Measurements from ENCODE around the gene TPSG1. TPM values are rescaled to one million over a fixed set of nuclear protein-coding genes. Genes with fewer than 3 reads are reported as not detected.
"Not testable (repeated sequence)": the region's sequence is repeated elsewhere in the genome, so short reads cannot be mapped to it uniquely, and the experiment has no call there.

The TPSG1 gene
- total RNA-seq, 6 experiments from 2014 or later: 0.20 to 0.43 (median 0.43) TPM; not detected in 3

DNA sequence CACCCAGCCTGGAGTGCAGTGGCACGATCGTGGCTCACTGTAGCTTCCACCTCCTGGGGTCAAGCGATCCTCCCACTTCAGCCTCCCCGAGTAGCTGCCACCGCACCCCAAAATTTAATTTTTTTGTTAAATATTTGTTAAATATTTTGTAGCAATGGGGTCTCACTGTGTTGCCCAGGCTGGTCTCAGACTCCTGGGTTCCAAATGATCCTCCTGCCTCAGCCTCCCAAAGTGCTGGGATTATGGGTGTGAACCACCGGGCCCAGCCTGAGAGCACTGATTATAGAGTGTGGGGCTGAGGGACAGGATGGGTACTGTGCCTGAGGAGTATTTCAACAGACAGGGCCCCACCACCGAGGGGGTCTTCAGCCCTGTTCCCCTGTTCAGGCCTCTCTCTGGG, 35.6 kb downstream of the TPSG1 start:
- ATAC-seq: no peak
- WGBS (ENCODE audit: insufficient coverage, low coverage, low lambda C conversion rate, missing lambda C conversion rate): 69% methylated on average over 5 of the region's 7 CpGs
- TF ChIP-seq, protein P1, sequence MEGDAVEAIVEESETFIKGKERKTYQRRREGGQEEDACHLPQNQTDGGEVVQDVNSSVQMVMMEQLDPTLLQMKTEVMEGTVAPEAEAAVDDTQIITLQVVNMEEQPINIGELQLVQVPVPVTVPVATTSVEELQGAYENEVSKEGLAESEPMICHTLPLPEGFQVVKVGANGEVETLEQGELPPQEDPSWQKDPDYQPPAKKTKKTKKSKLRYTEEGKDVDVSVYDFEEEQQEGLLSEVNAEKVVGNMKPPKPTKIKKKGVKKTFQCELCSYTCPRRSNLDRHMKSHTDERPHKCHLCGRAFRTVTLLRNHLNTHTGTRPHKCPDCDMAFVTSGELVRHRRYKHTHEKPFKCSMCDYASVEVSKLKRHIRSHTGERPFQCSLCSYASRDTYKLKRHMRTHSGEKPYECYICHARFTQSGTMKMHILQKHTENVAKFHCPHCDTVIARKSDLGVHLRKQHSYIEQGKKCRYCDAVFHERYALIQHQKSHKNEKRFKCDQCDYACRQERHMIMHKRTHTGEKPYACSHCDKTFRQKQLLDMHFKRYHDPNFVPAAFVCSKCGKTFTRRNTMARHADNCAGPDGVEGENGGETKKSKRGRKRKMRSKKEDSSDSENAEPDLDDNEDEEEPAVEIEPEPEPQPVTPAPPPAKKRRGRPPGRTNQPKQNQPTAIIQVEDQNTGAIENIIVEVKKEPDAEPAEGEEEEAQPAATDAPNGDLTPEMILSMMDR (IDR thresholded peaks at IDR 0.05): no peak
- H3K27ac ChIP-seq: no peak overlapping the region
- no peak for DNase-seq
- no peaks in the 10 kb centered on the region for H3K9me3 ChIP-seq
- intact Hi-C loops (cut with DNase I): no loop called here
- H3K27me3 ChIP-seq: no peaks in the 10 kb centered on the region
- H3K4me3 ChIP-seq: no peak overlapping the region
- peaks cover 0 to 34% (median 0%) of the 10 kb centered on the region in 4 donors for H3K4me1 ChIP-seq
- H3K36me3 ChIP-seq: no peaks in the 10 kb centered on the region

DNA sequence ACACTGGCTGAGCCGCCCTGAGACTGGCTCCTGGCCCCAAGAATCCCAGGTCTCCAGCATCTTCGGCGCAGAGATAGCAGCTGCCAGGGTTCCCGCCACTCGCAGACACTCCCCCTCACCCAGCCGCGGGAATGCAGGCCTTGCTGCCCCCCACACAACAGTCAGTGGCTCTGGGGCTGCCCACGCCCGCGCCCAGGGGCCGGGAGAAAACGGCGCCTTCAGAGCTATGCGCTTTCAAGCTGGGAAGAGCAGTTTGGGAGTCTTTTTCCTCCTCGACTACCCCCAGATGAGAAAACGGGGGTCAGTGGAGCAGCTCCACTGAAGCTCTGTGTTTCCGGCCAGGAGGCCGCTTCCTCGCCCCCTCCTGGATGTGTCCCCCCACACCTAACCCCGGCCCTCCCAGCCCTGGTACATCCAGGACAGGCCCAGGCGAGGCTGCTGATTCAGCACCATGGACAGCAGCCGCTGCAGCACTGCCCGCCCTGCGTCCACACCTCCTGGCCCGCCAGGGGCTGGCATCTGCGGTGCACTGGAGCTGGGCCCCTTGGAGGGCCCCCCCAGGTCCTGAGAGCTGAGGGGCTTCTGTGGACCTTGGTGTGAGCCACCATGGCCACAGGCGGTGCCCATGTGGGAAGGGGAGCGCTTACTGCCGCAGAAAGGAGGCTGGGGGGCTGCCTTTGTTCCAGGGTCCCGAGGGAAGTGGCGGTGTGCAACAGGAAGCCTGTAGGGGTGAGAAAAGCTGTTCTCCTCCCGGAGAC, 36.5 kb downstream of the TPSG1 start:
- TF ChIP-seq, protein P1 (IDR thresholded peaks at IDR 0.05): no peak
- TF ChIP-seq POLR2A (IDR thresholded peaks at IDR 0.05): no peak
- DNase-seq: peak in 1 of 3 donors; percentile 55

DNA sequence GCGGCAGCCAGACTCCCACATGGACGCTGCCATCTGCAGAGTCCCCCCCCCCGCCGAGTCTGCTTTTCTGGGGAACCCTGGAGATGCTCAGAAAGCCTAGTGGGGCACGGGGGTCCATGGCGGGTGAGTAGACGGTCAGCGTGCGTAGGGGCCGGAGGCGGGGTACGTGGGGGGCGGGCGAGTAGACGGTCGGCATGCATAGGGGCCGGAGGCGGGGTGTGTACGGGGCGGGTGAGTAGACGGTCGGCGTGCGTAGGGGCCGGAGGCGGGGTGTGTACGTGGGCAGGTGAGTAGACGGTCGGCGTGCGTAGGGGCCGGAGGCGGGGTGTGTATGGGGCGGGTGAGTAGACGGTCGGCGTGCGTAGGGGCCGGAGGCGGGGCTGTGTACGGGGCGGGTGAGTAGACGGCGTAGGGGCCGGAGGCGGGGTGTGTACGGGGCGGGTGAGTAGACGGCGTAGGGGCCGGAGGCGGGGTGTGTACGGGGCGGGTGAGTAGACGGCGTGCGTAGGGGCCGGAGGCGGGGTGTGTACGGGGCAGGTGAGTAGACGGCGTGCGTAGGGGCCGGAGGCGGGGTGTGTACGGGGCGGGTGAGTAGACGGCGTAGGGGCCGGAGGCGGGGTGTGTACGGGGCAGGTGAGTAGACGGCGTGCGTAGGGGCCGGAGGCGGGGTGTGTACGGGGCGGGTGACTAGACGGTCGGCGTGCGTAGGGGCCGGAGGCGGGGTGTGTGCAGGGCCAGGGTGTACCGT, 39.4 kb downstream of the TPSG1 start:
- intact Hi-C loops (cut with DNase I); H3K9me3 ChIP-seq; H3K36me3 ChIP-seq; H3K27me3 ChIP-seq; ATAC-seq; DNase-seq; H3K27ac ChIP-seq: not testable (repeated sequence)
- 77% methylated on average over 70 of the region's 86 CpGs for WGBS (ENCODE audit: insufficient coverage, low coverage, low lambda C conversion rate, missing lambda C conversion rate)
- Histone ChIP-seq H3K4me1 (peaks cover 0 to 41% (median 6%) of the 10 kb centered on the region in 4 donors), H3K4me3 (peak overlapping the region in 1 of 3 donors; percentile 34)

More for the DNA sequence above, 36.5 kb downstream of the TPSG1 start:
- intact Hi-C loops (cut with DNase I): no loop called here
- Histone ChIP-seq H3K9me3 (no peaks in the 10 kb centered on the region), H3K4me1 (peaks cover 0 to 34% (median 0%) of the 10 kb centered on the region in 4 donors), H3K27ac (no peak overlapping the region), H3K36me3 (no peaks in the 10 kb centered on the region), H3K27me3 (no peaks in the 10 kb centered on the region), H3K4me3 (no peak overlapping the region)
- ATAC-seq: peak; percentile 7 to 73 (median 56)
- 32% methylated on average over 11 of the region's 32 CpGs for WGBS (ENCODE audit: insufficient coverage, low coverage, low lambda C conversion rate, missing lambda C conversion rate)

DNA sequence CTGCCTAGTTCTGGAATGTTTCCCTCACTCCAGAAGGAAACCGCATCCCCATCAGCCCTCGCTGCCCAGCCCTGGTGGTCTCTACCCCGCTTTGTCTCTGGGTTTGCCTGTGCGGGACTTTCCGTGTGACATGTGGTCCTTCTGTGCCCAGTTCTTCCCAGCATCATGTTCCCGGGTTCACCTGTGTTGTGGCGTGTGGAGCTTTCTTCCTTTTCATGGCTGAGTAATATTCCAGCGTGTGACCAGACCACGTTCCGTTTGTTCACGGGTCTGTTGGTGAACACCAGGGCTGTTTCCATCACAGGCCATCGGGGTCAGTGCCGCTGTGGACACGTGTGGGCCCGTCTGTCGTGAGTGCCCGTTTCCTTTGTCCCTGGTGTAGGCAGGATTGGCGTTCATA, 40.1 kb downstream of the TPSG1 start:
- 73% methylated on average over 12 of the region's 18 CpGs for WGBS (ENCODE audit: insufficient coverage, low coverage, low lambda C conversion rate, missing lambda C conversion rate)
- Histone ChIP-seq H3K27me3 (no peaks in the 10 kb centered on the region), H3K9me3 (no peaks in the 10 kb centered on the region), H3K27ac (peak overlapping the region in 1 of 3 donors; percentile 5), H3K36me3 (no peaks in the 10 kb centered on the region), H3K4me1 (peaks cover 0 to 41% (median 6%) of the 10 kb centered on the region in 4 donors), H3K4me3 (peak overlapping the region in 1 of 3 donors; percentile 34)
- intact Hi-C loops (cut with DNase I): no loop called here
- DNase-seq: no peak
- no peak for ATAC-seq
- no peak for TF ChIP-seq POLR2A (IDR thresholded peaks at IDR 0.05)
- TF ChIP-seq, protein P1 (IDR thresholded peaks at IDR 0.05): no peak
